K562 (cell line): Measurements from ENCODE around the gene ZFAND3. TPM values are rescaled to one million over a fixed set of nuclear protein-coding genes. Genes with fewer than 3 reads are reported as not detected.

Experiments
- ATAC-seq: fragments of 200-7000 bp; cut with Tn5 transposase; 3 replicates; pipeline ENCODE4 v1.9.1; 2020; ENCODE audit warnings: moderate library complexity
- BruUV-seq: library from RNA; stranded (reverse); fragments of 400-500 nt; replicated peaks from 2 replicates; lab custom pipeline; 2021; lab: Mats Ljungman, UMichigan
- CTCF ChIA-PET: fragments of 300-600 bp; formaldehyde crosslinking; extraction: SDS; loops from one replicate; lab custom pipeline; 2021; ENCODE audit warnings: low intra/inter-chr PET ratio; lab: Yijun Ruan, JAX
- POLR2A ChIA-PET: fragments of 300-600, 350-650 bp; sonication (Branson Sonifier 250); formaldehyde crosslinking; extraction: SDS; loops from one replicate; lab custom pipeline; 2021; ENCODE audit warnings: antibody characterized with exemption, inconsistent platforms; lab: Yijun Ruan, JAX
- DNase-seq, 4 experiments: peaks; one replicate each; pipeline versions ENCODE4 v3.0.0 to v3.0.0-alpha.2; 2011 to 2018; ENCODE audit warnings: low spot score in 3 of 4, mixed read lengths in 3 of 4; ENCODE audit errors: extremely low read depth in 1 of 4
- FAIRE-seq: peaks from 2 replicates; lab custom pipeline; 2011; peaks lifted over from hg19 to GRCh38; lab: Jason Lieb, UNC
- H2AFZ ChIP-seq: 2 replicates; pipeline ENCODE4 v1.6.0; 2011; ENCODE audit warnings: low read depth, low read length, control low read depth, inconsistent platforms
- H3K27ac ChIP-seq: fragments of 200-600 bp; 3 replicates; pipeline ENCODE4 v1.8.0; 2011; ENCODE audit warnings: low read depth, mild to moderate bottlenecking, control low read depth, inconsistent platforms, low read length, moderate library complexity, mixed read lengths; ENCODE audit errors: extremely low read depth
- H3K27me3 ChIP-seq, 2 experiments: fragments of 300-600 bp in 1 of 2; 2 replicates in 1 of 2; 3 replicates in 1 of 2; pipeline versions ENCODE4 v1.6.0 to v1.8.0; 2011; ENCODE audit warnings: inconsistent platforms in 2 of 2, low read length in 2 of 2, mild to moderate bottlenecking in 1 of 2, mixed read lengths in 1 of 2, moderate library complexity in 1 of 2; ENCODE audit not compliant: control insufficient read depth in 2 of 2, insufficient read depth in 2 of 2
- H3K36me3 ChIP-seq: fragments of 300-600 bp; 3 replicates; pipeline ENCODE4 v1.8.0; 2011; ENCODE audit warnings: mild to moderate bottlenecking, low read length, inconsistent platforms; ENCODE audit not compliant: control insufficient read depth, insufficient read depth
- H3K4me1 ChIP-seq, 2 experiments: fragments of 200-600 bp in 1 of 2; replicated peaks in 1 of 2; 2 replicates in 1 of 2; 3 replicates in 1 of 2; pipeline versions ENCODE4 v1.5.1 to v1.8.0; 2011; ENCODE audit warnings: inconsistent platforms in 2 of 2, low read length in 2 of 2, mild to moderate bottlenecking in 1 of 2, mixed read lengths in 1 of 2, moderate library complexity in 1 of 2; ENCODE audit not compliant: control insufficient read depth in 2 of 2, insufficient read depth in 2 of 2
- H3K4me2 ChIP-seq: 2 replicates; pipeline ENCODE4 v1.6.1; 2011; ENCODE audit warnings: low read length, control low read depth, inconsistent platforms, mixed read lengths; ENCODE audit not compliant: insufficient read depth
- H3K4me3 ChIP-seq: fragments of 200-600 bp; sonication (generic), shearing (Covaris generic); 2 replicates; pipeline ENCODE4 v1.5.1; 2016; ENCODE audit warnings: control low read depth, inconsistent platforms
- H3K79me2 ChIP-seq: fragments of 200-600 bp; 3 replicates; pipeline ENCODE4 v1.8.0; 2011; ENCODE audit warnings: low read length, inconsistent platforms; ENCODE audit not compliant: control insufficient read depth, insufficient read depth
- H3K9ac ChIP-seq, 2 experiments: 2 replicates each; pipeline versions ENCODE4 v1.6.0 to v1.6.1; 2011; ENCODE audit warnings: low read depth in 2 of 2, low read length in 2 of 2, control low read depth in 1 of 2, inconsistent platforms in 1 of 2, mild to moderate bottlenecking in 1 of 2, mixed read lengths in 1 of 2; ENCODE audit not compliant: insufficient read depth in 1 of 2
- H3K9me1 ChIP-seq: one replicate; pipeline ENCODE4 v1.6.0; 2011; ENCODE audit warnings: inconsistent platforms, mild to moderate bottlenecking, low read length, moderate library complexity; ENCODE audit not compliant: control insufficient read depth, insufficient read depth
- H3K9me3 ChIP-seq: replicated peaks from 2 replicates; pipeline ENCODE4 v1.5.1; 2011; ENCODE audit warnings: low read depth, low read length, inconsistent platforms; ENCODE audit not compliant: control insufficient read depth, insufficient read depth
- H4K20me1 ChIP-seq: replicated peaks from 2 replicates; pipeline ENCODE4 v1.6.1; 2011; ENCODE audit warnings: low read length, inconsistent platforms, mixed read lengths; ENCODE audit not compliant: control insufficient read depth, insufficient read depth
- ARNT ChIP-seq, 2 experiments: fragments of 450-650 bp; IDR thresholded peaks; 2 replicates each; pipeline ENCODE4 v1.6.1; 2016; ENCODE audit warnings: mild to moderate bottlenecking in 1 of 2
- FOS ChIP-seq: IDR thresholded peaks from 3 replicates; pipeline ENCODE4 v1.6.1; 2011; ENCODE audit not compliant: insufficient read length; ENCODE audit errors: extremely low read depth
- FOXJ2 ChIP-seq: fragments of 200-800 bp; sonication (Bioruptor generic); IDR thresholded peaks from 2 replicates; pipeline ENCODE4 v1.6.1; 2016; ENCODE audit warnings: missing genetic modification characterization, missing compliant biosample characterization
- MNT ChIP-seq, 2 experiments: fragments of 450-650 bp; conservative IDR thresholded peaks; 2 replicates each; pipeline ENCODE4 v1.6.1; 2017; ENCODE audit warnings: mild to moderate bottlenecking in 2 of 2, moderate library complexity in 2 of 2
- PHF20 ChIP-seq: fragments of 450-650 bp; IDR thresholded peaks from 2 replicates; pipeline ENCODE4 v1.6.1; 2018; ENCODE audit not compliant: partially characterized antibody
- SAP30 ChIP-seq: fragments of 200-600 bp; sonication (generic); IDR thresholded peaks from 2 replicates; pipeline ENCODE4 v1.6.1; 2012; ENCODE audit warnings: borderline replicate concordance, low read depth, mild to moderate bottlenecking, moderate library complexity, low read length, control low read depth, inconsistent platforms; ENCODE audit not compliant: insufficient read depth, poor library complexity, severe bottlenecking
- SRSF3 ChIP-seq: fragments of 200-400 bp; formaldehyde crosslinking; IDR thresholded peaks from 2 replicates; pipeline ENCODE4 v1.6.1; 2016; ENCODE audit warnings: mild to moderate bottlenecking, low read length, moderate library complexity; ENCODE audit not compliant: insufficient read depth
- TRIM28 ChIP-seq: fragments of 450-650 bp; IDR thresholded peaks from 2 replicates; pipeline ENCODE4 v1.6.1; 2017
- USF1 ChIP-seq: sonication (generic); formaldehyde crosslinking; IDR thresholded peaks from 2 replicates; pipeline ENCODE4 v1.9.0; 2022; ENCODE audit warnings: mild to moderate bottlenecking, missing genetic modification reagents
- whole genome bisulfite sequencing: fragments of 100-300 bp; shearing (Covaris generic); methylation state at CpG from one replicate; pipeline ENCODE4 v1.1.6; 2016; ENCODE audit warnings: low coverage, mixed read lengths; ENCODE audit not compliant: insufficient coverage; ENCODE audit errors: missing lambda C conversion rate; 5-methylcytosine and 5-hydroxymethylcytosine counted together
- in situ Hi-C: fragments of 300-500 bp; cut with MboI; formaldehyde crosslinking; loops from 4 replicates; pipeline ENCODE4 v1.15.0; 2018; ENCODE audit warnings: inconsistent platforms, mixed read lengths
- intact Hi-C: fragments of 100-400 bp; cut with micrococcal nuclease; formaldehyde crosslinking; loops from 2 replicates; pipeline ENCODE4 v1.14.2; 2022
- polyA plus RNA-seq, 8 experiments: library from polyadenylated mRNA; depleted of rRNA in 4 of 8; stranded (reverse) in 5 of 8; unstranded in 3 of 8; fragments of >200 nt; fragmentation: Nextera tagmentation in 2 of 8; fragmentation: Illumina TruSeq in 1 of 8; extraction: Ambion mirVana in 2 of 8; extraction: Trizol in 1 of 8; gene quantifications; 2 replicates each; pipeline versions ENCODE4 v1.2.1 to v1.2.3, GENCODE V29; 2011 to 2014; ENCODE audit warnings: inconsistent platforms in 1 of 8, missing spikeins in 1 of 8
- total RNA-seq, 7 experiments: library from RNA; depleted of rRNA in 6 of 7; stranded (reverse); fragments of >200 nt in 6 of 7; fragmentation: Illumina TruSeq in 2 of 7; extraction: Trizol in 2 of 7; gene quantifications; 2 replicates each; pipeline versions ENCODE4 v1.2.1 to v1.2.3, GENCODE V29; 2011 to 2021; ENCODE audit warnings: low replicate concordance in 1 of 7
- TF ChIP-seq, protein P1 (sequence below), 3 experiments: fragments of 200-800 bp in 1 of 3; sonication (Bioruptor generic) in 1 of 3; sonication (generic) in 1 of 3; formaldehyde crosslinking in 1 of 3; IDR thresholded peaks; 2 replicates each; pipeline versions ENCODE4 v1.6.1 to v1.8.0; 2016 to 2022; ENCODE audit warnings: mild to moderate bottlenecking in 2 of 3, missing compliant biosample characterization in 2 of 3, missing genetic modification characterization in 2 of 3, missing genetic modification reagents in 1 of 3

ZFAND3 gene
- total and polyA plus RNA-seq, 9 of the 15 experiments (the other 6 are each of a cell fraction or from before 2014, with no cell fraction given): 0.81 to 26.6 (median 11.8) TPM

- Histone ChIP-seq H3K4me3 (no peak overlapping the region), H3K9me1 (no peaks in the 10 kb centered on the region), H3K36me3 (no peaks in the 10 kb centered on the region; the same call in 2 of the 3 replicates), H3K4me1 (no peaks in the 10 kb centered on the region), H3K9me3 (no peaks in the 10 kb centered on the region), H4K20me1 (peaks cover 6% of the 10 kb centered on the region; the same call in 1 of the 2 replicates), H3K27ac (no peak overlapping the region), H3K27me3 (no peaks in the 10 kb centered on the region), H3K9ac (no peak overlapping the region), H3K4me2 (no peak overlapping the region), H2AFZ (no peak overlapping the region), H3K79me2 (peaks cover 15% of the 10 kb centered on the region; the same call in 1 of the 3 replicates)
- POLR2A ChIA-PET: no interaction called here
- in situ Hi-C loops: no loop called here
- intact Hi-C loops: no loop called here
- CTCF ChIA-PET: no interaction called here
- DNase-seq (no peak), ATAC-seq (no peak), FAIRE-seq (no peak)
- WGBS: 80% methylated on average over 1 of the region's 1 CpG
- no TSS peak for BruUV-seq
- TF ChIP-seq FOXJ2 (tag): no peak
- no peak for TF ChIP-seq ARNT (IDR thresholded peaks at IDR 0.05)
- TF ChIP-seq MNT (conservative IDR thresholded peaks at IDR 0.05): no peak
- TF ChIP-seq PHF20: no peak
- TF ChIP-seq FOS: no peak
- no peak for TF ChIP-seq USF1 (CRISPR knock-in tag)
- no peak for TF ChIP-seq SRSF3
- no peak for TF ChIP-seq TRIM28
- TF ChIP-seq SAP30: no peak
- TF ChIP-seq, protein P1, sequence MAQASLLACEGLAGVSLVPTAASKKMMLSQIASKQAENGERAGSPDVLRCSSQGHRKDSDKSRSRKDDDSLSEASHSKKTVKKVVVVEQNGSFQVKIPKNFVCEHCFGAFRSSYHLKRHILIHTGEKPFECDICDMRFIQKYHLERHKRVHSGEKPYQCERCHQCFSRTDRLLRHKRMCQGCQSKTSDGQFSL (CRISPR knock-in tag; IDR thresholded peaks at IDR 0.05): no peak
- TF ChIP-seq, protein P1 (tag; IDR thresholded peaks at IDR 0.05): no peak
Measured at GRCh38 chr6:37913210-37913609, 93.7 kb downstream of the ZFAND3 start.
